Mononuclear cell (primary cell): Measurements from ENCODE around the gene NDOR1. TPM values are rescaled to one million over a fixed set of nuclear protein-coding genes. Genes with fewer than 3 reads are reported as not detected.
"Not testable (repeated sequence)": the region's sequence is repeated elsewhere in the genome, so short reads cannot be mapped to it uniquely, and the experiment has no call there.

Experiments
- H3K27me3 ChIP-seq: 2 replicates; pipeline ENCODE4 v1.6.0; 2011; ENCODE audit warnings: low read length, control low read depth; ENCODE audit not compliant: insufficient read depth
- H3K4me1 ChIP-seq: 2 replicates; pipeline ENCODE4 v1.5.1; 2011; ENCODE audit warnings: mild to moderate bottlenecking, low read length, control low read depth; ENCODE audit not compliant: insufficient read depth
- H3K4me3 ChIP-seq: 2 replicates; pipeline ENCODE4 v1.5.1; 2011; ENCODE audit warnings: mild to moderate bottlenecking, low read length, moderate library complexity
- H3K9me3 ChIP-seq: 2 replicates; pipeline ENCODE4 v1.5.1; 2011; ENCODE audit warnings: low read depth, mild to moderate bottlenecking, control low read depth, low read length
- total RNA-seq: library from RNA; depleted of rRNA; stranded (reverse); fragments of >200 nt; gene quantifications from one replicate; pipeline ENCODE4 v1.2.3, GENCODE V29; 2012

NDOR1 gene
- total RNA-seq, 1 donor, result 9.2 TPM

DNA sequence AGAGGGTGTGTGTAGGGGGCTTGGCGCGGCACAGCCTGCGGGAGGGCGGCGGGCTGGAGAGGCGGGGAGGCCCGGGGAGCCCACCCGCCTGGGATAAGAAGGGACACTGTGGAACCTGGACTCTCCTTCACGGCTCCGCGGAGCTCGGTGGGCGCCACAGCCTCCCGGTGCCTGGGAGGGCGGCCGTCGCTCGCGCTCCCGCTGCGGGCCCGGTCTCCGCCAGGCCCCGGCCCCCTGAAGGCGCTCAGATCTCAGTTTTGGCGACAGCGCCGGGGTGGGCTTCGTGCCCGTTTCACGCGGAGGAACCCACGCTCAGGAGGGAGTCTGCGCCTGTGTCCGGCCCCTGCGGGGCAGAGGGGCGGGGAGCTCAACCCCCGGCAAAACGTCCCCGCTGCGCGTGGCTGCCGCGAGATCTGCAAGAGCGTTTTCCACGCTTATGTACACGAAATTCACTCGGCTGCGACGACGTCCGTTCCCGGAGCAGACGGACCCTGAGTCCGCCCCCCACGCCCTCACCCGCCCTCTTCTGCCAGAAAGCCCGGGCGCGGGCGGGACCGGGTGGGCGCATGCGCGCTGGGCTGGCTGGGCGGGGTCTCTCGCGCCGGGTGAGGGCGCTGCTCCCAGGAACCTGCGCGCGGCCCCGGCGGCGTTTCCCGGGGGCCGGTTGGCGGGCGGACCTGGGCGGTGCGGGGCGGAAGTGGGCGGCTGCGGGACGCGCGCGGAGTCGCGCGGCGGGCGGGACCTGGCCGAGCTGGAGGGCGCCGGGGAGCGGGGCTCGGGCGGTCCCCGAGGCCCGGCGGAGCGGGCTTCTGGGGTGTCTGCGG lies 49.3 kb downstream of the NDOR1 start, which contains the start of gene NELFB:
NELFB (plus strand) TSS at position 704 of the 824 bp plus-strand sequence.
- Histone ChIP-seq H3K27me3 (no peaks in the 10 kb centered on the region), H3K4me1 (peaks cover 25% of the 10 kb centered on the region), H3K9me3 (no peaks in the 10 kb centered on the region), H3K4me3 (peak within 1 kb of the TSS; percentile 88)

- peaks cover 25% of the 10 kb centered on the region for H3K4me1 ChIP-seq
- no peaks in the 10 kb centered on the region for H3K27me3 ChIP-seq
- no peaks in the 10 kb centered on the region for H3K9me3 ChIP-seq
- H3K4me3 ChIP-seq, result peak overlapping the region; percentile 88
These were observed 50.1 kb downstream of the NDOR1 start for GRCh38 chr9:137255448-137256114.

- peaks cover 25% of the 10 kb centered on the region for H3K4me1 ChIP-seq
- H3K9me3 ChIP-seq, result no peaks in the 10 kb centered on the region
- H3K27me3 ChIP-seq, result no peaks in the 10 kb centered on the region
- H3K4me3 ChIP-seq, result no peak overlapping the region
These were observed 50.9 kb downstream of the NDOR1 start for GRCh38 chr9:137256362-137256761.

GRCh38 chr9:137256856-137257255 lies 51.4 kb downstream of the NDOR1 start:
- Histone ChIP-seq H3K27me3 (no peaks in the 10 kb centered on the region), H3K9me3 (no peaks in the 10 kb centered on the region), H3K4me1 (peaks cover 25% of the 10 kb centered on the region), H3K4me3 (no peak overlapping the region)

DNA sequence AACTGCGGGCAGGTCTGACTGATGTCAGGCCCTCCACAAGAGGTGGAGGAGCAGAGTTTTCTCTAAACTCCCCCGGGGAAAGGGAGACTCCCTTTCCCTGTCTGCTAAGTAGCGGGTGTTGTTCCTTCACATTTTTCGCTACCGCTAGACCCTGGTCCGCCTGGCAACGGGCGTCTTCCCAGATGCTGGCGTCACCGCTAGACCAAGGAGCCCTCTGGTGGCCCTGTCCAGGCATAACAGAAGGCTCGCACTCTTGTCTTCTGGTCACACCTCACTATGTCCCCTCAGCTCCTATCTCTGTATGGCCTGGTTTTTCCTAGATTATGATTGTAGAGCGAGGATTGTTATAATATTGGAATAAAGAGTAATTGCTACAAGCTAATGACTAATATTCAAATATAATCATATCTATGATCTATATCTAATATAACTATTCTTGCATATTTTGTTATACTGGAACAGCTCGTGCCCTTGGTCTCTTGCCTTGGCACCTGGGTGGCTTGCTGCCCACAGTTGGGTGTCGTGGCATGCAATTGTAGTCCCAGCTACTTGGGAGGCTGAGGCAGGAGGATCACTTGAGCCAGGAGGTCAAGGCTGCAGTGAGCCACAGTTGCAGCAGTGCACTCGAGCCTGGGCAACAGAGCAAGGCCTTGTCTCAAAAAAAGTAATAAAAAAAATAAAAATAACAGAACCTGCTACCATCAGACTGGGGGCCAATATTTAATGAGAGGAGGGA lies 56.8 kb downstream of the NDOR1 start:
- H3K9me3 ChIP-seq, H3K27me3 ChIP-seq, H3K4me1 ChIP-seq, H3K4me3 ChIP-seq: not testable (repeated sequence)

DNA sequence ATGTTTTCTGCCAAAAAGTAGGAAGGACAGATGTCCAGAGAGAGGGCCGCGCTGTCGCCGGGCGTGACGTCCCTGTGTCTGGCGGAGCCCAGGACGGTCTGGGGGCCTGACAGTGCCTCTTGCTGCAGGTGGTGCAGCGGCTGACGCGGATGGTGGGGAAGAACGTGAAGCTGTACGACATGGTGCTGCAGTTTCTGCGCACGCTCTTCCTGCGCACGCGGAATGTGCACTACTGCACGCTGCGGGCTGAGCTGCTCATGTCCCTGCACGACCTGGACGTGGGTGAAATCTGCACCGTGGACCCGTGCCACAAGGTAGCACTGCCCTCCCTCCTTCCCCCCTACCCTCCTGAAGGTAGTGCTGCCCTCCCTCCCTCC lies 57.4 kb downstream of the NDOR1 start:
- no peaks in the 10 kb centered on the region for H3K27me3 ChIP-seq
- no peaks in the 10 kb centered on the region for H3K9me3 ChIP-seq
- H3K4me1 ChIP-seq, result peaks cover 5% of the 10 kb centered on the region
- H3K4me3 ChIP-seq, result no peak overlapping the region

- no peak overlapping the region for H3K4me3 ChIP-seq
- H3K9me3 ChIP-seq, result no peaks in the 10 kb centered on the region
- H3K4me1 ChIP-seq, result peaks cover 10% of the 10 kb centered on the region
- H3K27me3 ChIP-seq, result no peaks in the 10 kb centered on the region
These were observed 58.0 kb downstream of the NDOR1 start for GRCh38 chr9:137263506-137263905.

DNA sequence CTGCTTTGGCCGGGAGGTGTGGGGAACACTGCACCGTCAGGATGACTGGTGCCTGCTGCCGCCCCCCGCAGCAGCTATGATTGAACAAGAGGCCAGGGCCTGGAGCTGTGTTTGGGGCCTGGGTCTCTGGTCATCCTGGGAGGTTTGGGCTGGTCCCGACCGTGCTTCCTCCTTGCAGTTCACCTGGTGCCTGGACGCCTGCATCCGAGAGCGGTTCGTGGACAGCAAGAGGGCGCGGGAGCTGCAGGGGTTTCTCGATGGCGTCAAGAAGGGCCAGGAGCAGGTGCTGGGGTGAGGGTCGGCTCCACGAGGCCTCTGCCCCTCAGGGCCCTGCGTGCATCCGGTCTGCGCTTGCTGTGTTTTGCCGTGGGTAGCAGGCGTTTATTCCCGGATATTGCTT lies 58.6 kb downstream of the NDOR1 start:
- H3K4me1 ChIP-seq, result peaks cover 15% of the 10 kb centered on the region
- H3K4me3 ChIP-seq, result no peak overlapping the region
- H3K27me3 ChIP-seq, result no peaks in the 10 kb centered on the region
- H3K9me3 ChIP-seq, result no peaks in the 10 kb centered on the region

DNA sequence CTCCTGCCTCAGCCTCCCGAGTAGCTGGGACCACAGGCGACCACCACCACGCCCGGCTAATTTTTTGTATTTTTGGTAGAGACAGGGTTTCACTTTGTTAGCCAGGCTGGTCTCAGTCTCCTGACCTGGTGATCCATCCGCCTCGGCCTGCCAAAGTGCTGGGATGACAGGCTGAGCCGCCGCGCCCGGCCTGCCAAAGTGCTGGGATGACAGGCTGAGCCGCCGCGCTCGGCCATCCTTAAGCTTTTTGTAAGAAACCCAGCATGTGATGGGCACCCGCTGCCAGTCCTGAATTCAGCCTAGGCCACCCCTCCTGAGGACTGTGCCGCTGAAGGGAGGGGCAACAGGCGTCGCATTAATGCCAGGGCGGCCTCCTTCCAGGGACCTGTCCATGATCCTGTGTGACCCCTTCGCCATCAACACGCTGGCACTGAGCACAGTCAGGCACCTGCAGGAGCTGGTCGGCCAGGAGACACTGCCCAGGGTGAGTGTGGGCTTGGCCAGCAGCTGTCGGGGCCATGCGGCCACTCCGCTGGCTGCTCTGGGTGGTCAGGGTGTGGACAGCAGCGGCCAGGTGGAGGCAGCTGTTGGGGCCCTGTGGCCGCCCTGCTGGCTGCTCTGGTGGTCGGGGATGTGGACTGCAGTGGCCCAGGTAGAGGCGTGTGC lies 60.1 kb downstream of the NDOR1 start:
- Histone ChIP-seq H3K9me3 (no peaks in the 10 kb centered on the region), H3K4me3 (no peak overlapping the region), H3K4me1 (peaks cover 16% of the 10 kb centered on the region)

DNA sequence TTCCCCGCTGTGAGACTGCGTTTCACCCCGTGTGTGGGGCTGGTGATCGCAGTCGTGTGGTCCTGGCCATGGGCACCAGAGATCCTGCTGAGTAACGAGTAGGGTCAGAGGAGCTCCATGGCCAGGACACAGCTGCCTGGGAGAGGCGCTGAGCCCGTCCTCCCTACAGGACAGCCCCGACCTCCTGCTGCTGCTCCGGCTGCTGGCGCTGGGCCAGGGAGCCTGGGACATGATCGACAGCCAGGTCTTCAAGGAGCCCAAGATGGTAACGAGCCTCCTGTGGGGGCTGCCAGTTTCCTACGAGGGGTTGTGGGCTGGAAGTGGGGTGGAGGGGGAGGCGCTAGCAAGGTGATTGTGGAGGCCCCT lies 60.6 kb downstream of the NDOR1 start:
- H3K4me3 ChIP-seq, result no peak overlapping the region
- no peaks in the 10 kb centered on the region for H3K9me3 ChIP-seq
- no peaks in the 10 kb centered on the region for H3K27me3 ChIP-seq
- H3K4me1 ChIP-seq, result peaks cover 19% of the 10 kb centered on the region

More for the DNA sequence above, 60.1 kb downstream of the NDOR1 start:
- no peaks in the 10 kb centered on the region for H3K27me3 ChIP-seq

Other genes starting within 250 kb of the NDOR1 start
- gene PTGDS, start 228.2 kb upstream of the NDOR1 start, total RNA-seq, result 10.8 TPM
- 0.10 TPM for gene LCNL1, start 222.7 kb upstream of the NDOR1 start, total RNA-seq
- gene PAXX, start 213.3 kb upstream of the NDOR1 start, total RNA-seq, result 23.6 TPM
- gene CLIC3, start 209.1 kb upstream of the NDOR1 start, total RNA-seq, result 3.4 TPM
- 14.7 TPM for gene ABCA2, start 177.5 kb upstream of the NDOR1 start, total RNA-seq
- gene FUT7, start 173.6 kb upstream of the NDOR1 start, total RNA-seq, result 2.6 TPM
- 2.5 TPM for gene NPDC1, start 159.5 kb upstream of the NDOR1 start, total RNA-seq
- not detected for gene ENTPD2, start 151.6 kb upstream of the NDOR1 start, total RNA-seq
- 3.3 TPM for gene SAPCD2, start 135.1 kb upstream of the NDOR1 start, total RNA-seq
- gene UAP1L1, start 128.2 kb upstream of the NDOR1 start, total RNA-seq, result 6.2 TPM
- gene MAN1B1, start 118.7 kb upstream of the NDOR1 start, total RNA-seq, result 30.3 TPM
- 86.9 TPM for gene DPP7, start 91.0 kb upstream of the NDOR1 start, total RNA-seq
- gene GRIN1, start 66.5 kb upstream of the NDOR1 start, total RNA-seq, result not detected
- gene LRRC26, start 35.6 kb upstream of the NDOR1 start, total RNA-seq, result 0.21 TPM
- not detected for gene TMEM210, start 33.6 kb upstream of the NDOR1 start, total RNA-seq
- gene ANAPC2, start 17.1 kb upstream of the NDOR1 start, total RNA-seq, result 36.7 TPM
- gene SSNA1, start 17.0 kb upstream of the NDOR1 start, total RNA-seq, result 38.2 TPM
- gene TPRN, start 5.0 kb upstream of the NDOR1 start, total RNA-seq, result 2.4 TPM
- gene TMEM203, start 52 bp upstream of the NDOR1 start, total RNA-seq, result 21.1 TPM
- 0.31 TPM for gene RNF208, start 16.5 kb downstream of the NDOR1 start, total RNA-seq
- gene CYSRT1, start 19.5 kb downstream of the NDOR1 start, total RNA-seq, result 0.21 TPM
- gene RNF224, start 21.8 kb downstream of the NDOR1 start, total RNA-seq, result 0.10 TPM
- gene SLC34A3, start 25.2 kb downstream of the NDOR1 start, total RNA-seq, result not detected
- gene TUBB4B, start 35.6 kb downstream of the NDOR1 start, total RNA-seq, result 67.9 TPM
- not detected for gene STPG3, start 45.6 kb downstream of the NDOR1 start, total RNA-seq
- 20.9 TPM for gene NELFB, start 49.6 kb downstream of the NDOR1 start, total RNA-seq
- 5.4 TPM for gene TOR4A, start 72.0 kb downstream of the NDOR1 start, total RNA-seq
- 1.8 TPM for gene NRARP, start 96.6 kb downstream of the NDOR1 start, total RNA-seq
- gene EXD3, start 217.5 kb downstream of the NDOR1 start, total RNA-seq, result 6.1 TPM
- 2.2 TPM for gene NOXA1, start 217.7 kb downstream of the NDOR1 start, total RNA-seq
- gene ENTPD8, start 235.7 kb downstream of the NDOR1 start, total RNA-seq, result not detected